OCI-LY3 (cell line): ENCODE results near the gene VEGFC.

Source experiments
- EZH2phosphoT487 ChIP-seq: fragments of 200-600 bp; shearing (Covaris generic); IDR thresholded peaks from 2 replicates; pipeline ENCODE4 v1.6.1; 2018; ENCODE audit warnings: antibody characterized with exemption, mixed run types, low read depth
- TF ChIP-seq, protein P1 (sequence below): fragments of 200-600, 300-600 bp; sonication (generic); IDR thresholded peaks from 2 replicates; pipeline ENCODE4 v1.5.1; 2014; ENCODE audit warnings: antibody characterized with exemption, low read length, low read depth

DNA sequence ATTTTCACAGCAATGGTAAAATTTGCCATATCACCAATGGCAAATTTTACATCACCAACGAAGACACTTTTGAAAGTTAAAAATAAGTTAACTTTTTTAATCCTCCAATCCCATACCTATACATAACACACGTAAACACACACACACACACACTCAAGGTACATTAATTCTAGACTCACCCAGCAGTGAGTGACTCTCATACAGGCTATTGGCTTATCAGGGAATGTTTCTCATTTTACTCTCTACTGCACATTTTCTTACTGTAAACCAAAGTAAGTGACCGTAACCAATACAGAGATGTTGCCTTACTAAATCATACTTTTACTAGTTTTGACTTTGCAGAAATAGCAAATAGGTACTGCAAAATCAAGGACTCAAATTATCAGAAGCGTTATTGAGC, 2.3 kb downstream of the VEGFC start:
- TF ChIP-seq, protein P1, sequence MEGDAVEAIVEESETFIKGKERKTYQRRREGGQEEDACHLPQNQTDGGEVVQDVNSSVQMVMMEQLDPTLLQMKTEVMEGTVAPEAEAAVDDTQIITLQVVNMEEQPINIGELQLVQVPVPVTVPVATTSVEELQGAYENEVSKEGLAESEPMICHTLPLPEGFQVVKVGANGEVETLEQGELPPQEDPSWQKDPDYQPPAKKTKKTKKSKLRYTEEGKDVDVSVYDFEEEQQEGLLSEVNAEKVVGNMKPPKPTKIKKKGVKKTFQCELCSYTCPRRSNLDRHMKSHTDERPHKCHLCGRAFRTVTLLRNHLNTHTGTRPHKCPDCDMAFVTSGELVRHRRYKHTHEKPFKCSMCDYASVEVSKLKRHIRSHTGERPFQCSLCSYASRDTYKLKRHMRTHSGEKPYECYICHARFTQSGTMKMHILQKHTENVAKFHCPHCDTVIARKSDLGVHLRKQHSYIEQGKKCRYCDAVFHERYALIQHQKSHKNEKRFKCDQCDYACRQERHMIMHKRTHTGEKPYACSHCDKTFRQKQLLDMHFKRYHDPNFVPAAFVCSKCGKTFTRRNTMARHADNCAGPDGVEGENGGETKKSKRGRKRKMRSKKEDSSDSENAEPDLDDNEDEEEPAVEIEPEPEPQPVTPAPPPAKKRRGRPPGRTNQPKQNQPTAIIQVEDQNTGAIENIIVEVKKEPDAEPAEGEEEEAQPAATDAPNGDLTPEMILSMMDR = no peak
- no peak for TF ChIP-seq EZH2phosphoT487
